ENCODE results near the gene USP31. TPM values are rescaled to one million over a fixed set of nuclear protein-coding genes. Genes with fewer than 3 reads are reported as not detected.

Gene USP31
- total and polyA plus RNA-seq, 2 of the 13 experiments (the other 11 are each of a cell fraction or from before 2014, with no cell fraction given) = 22.5 to 23.3 TPM

- no peak for TF ChIP-seq ZNF597 (CRISPR knock-in tag; IDR thresholded peaks at IDR 0.05)
- TF ChIP-seq NFATC3 (CRISPR knock-in tag; IDR thresholded peaks at IDR 0.05) = no peak
- no peak for TF ChIP-seq SIN3A (IDR thresholded peaks at IDR 0.05; ENCODE audit: borderline replicate concordance, low read depth, low read length)
- 0 out of 2 replicates have a peak, but pooled peaks have one; percentile 39 for TF ChIP-seq POGZ (CRISPR knock-in tag; IDR thresholded peaks at IDR 0.05)
- no peak for TF ChIP-seq MXD3 (CRISPR knock-in tag; IDR thresholded peaks at IDR 0.05)
- no peak for TF ChIP-seq ZBTB42 (CRISPR knock-in tag; IDR thresholded peaks at IDR 0.05)
- no peak for TF ChIP-seq MAF1 (CRISPR knock-in tag; IDR thresholded peaks at IDR 0.05; ENCODE audit: borderline replicate concordance)
- TF ChIP-seq ZSCAN25 (CRISPR knock-in tag; IDR thresholded peaks at IDR 0.05) = no peak
- no peak for TF ChIP-seq GATAD1 (CRISPR knock-in tag; IDR thresholded peaks at IDR 0.05)
- TF ChIP-seq ZFP36L2 (CRISPR knock-in tag; IDR thresholded peaks at IDR 0.05) = no peak
- TF ChIP-seq MIXL1 (CRISPR knock-in tag; IDR thresholded peaks at IDR 0.05) = peak; percentile 20; the same call in 1 of the 2 replicates
- TF ChIP-seq EP300 (IDR thresholded peaks at IDR 0.05; ENCODE audit: low read depth in 2 of 2, low read length in 2 of 2) = peak in 1 of 2 experiments; percentile 29; a peak in 1 of 4 replicates
- TF ChIP-seq EP300 (CRISPR knock-in tag; IDR thresholded peaks at IDR 0.05; ENCODE audit: borderline replicate concordance) = no peak
- TF ChIP-seq ZNF75D (CRISPR knock-in tag; IDR thresholded peaks at IDR 0.05; ENCODE audit: borderline replicate concordance) = no peak
- TF ChIP-seq NCOA5 (CRISPR knock-in tag; IDR thresholded peaks at IDR 0.05) = no peak
- peak; percentile 28; the same call in 1 of the 2 replicates for TF ChIP-seq RXRB (CRISPR knock-in tag; IDR thresholded peaks at IDR 0.05; ENCODE audit: borderline replicate concordance)
- no peak for TF ChIP-seq ZC3H13 (CRISPR knock-in tag; IDR thresholded peaks at IDR 0.05)
- no peak for TF ChIP-seq E2F2 (CRISPR knock-in tag; IDR thresholded peaks at IDR 0.05; ENCODE audit: borderline replicate concordance)
- no peak for TF ChIP-seq ZHX2 (IDR thresholded peaks at IDR 0.05; ENCODE audit: low read depth)
- no peak for TF ChIP-seq ZHX2 (CRISPR knock-in tag; IDR thresholded peaks at IDR 0.05; ENCODE audit: borderline replicate concordance)
Observed at GRCh38 chr16:23092801-23093117, 56.5 kb downstream of the USP31 start (continued).

Data from HepG2 (cell line).